ENCODE data around the gene FMN1.

FMN1 gene

GRCh38 chr15:32981536-32981935 is 213.0 kb downstream of the FMN1 start:
- no peak for TF ChIP-seq NFIC (IDR thresholded peaks at IDR 0.05)
- no peak for TF ChIP-seq RAD21 (IDR thresholded peaks at IDR 0.05; ENCODE audit: low read depth)
- no peak for TF ChIP-seq USF1 (IDR thresholded peaks at IDR 0.05)
- no peak for TF ChIP-seq EP300 (IDR thresholded peaks at IDR 0.05; ENCODE audit: borderline replicate concordance)
- TF ChIP-seq REST (IDR thresholded peaks at IDR 0.05; ENCODE audit: low read depth) = no peak
- no peak for TF ChIP-seq TCF12 (IDR thresholded peaks at IDR 0.05; ENCODE audit: low read depth)
- no peak for TF ChIP-seq FOXM1 (IDR thresholded peaks at IDR 0.05; ENCODE audit: borderline replicate concordance, low read depth)
- TF ChIP-seq MAX (IDR thresholded peaks at IDR 0.05) = no peak
- TF ChIP-seq ZBTB7A (IDR thresholded peaks at IDR 0.05; ENCODE audit: low read depth) = no peak

GRCh38 chr15:32979710-32980109 is 214.8 kb downstream of the FMN1 start:
- TF ChIP-seq REST (IDR thresholded peaks at IDR 0.05; ENCODE audit: low read depth) (no peak), TAF1 (IDR thresholded peaks at IDR 0.05; ENCODE audit: low read depth) (no peak), EGR1 (IDR thresholded peaks at IDR 0.05) (no peak), TCF12 (IDR thresholded peaks at IDR 0.05; ENCODE audit: low read depth) (0 out of 2 replicates have a peak, but pooled peaks have one; percentile 31), YY1 (IDR thresholded peaks at IDR 0.05; ENCODE audit: low read depth) (no peak), EP300 (IDR thresholded peaks at IDR 0.05; ENCODE audit: borderline replicate concordance) (peak; percentile 43; the same call in 1 of the 2 replicates), ZBTB7A (IDR thresholded peaks at IDR 0.05; ENCODE audit: low read depth) (no peak), USF1 (IDR thresholded peaks at IDR 0.05) (no peak), RAD21 (IDR thresholded peaks at IDR 0.05; ENCODE audit: low read depth) (no peak), CEBPB (IDR thresholded peaks at IDR 0.05) (no peak), FOXM1 (IDR thresholded peaks at IDR 0.05; ENCODE audit: borderline replicate concordance, low read depth) (no peak), TEAD4 (IDR thresholded peaks at IDR 0.05) (peak; percentile 51)

- no peak for TF ChIP-seq TEAD4 (IDR thresholded peaks at IDR 0.05)
- TF ChIP-seq USF1 (IDR thresholded peaks at IDR 0.05) = no peak
- no peak for TF ChIP-seq EP300 (IDR thresholded peaks at IDR 0.05; ENCODE audit: borderline replicate concordance)
- no peak for TF ChIP-seq REST (IDR thresholded peaks at IDR 0.05; ENCODE audit: low read depth)
- no peak for TF ChIP-seq EGR1 (IDR thresholded peaks at IDR 0.05)
- no peak for TF ChIP-seq CREB1 (IDR thresholded peaks at IDR 0.05; ENCODE audit: low read depth)
- no peak for TF ChIP-seq MAX (IDR thresholded peaks at IDR 0.05)
- no peak for TF ChIP-seq NFIC (IDR thresholded peaks at IDR 0.05)
- no peak for TF ChIP-seq TCF12 (IDR thresholded peaks at IDR 0.05; ENCODE audit: low read depth)
- no peak for TF ChIP-seq FOXM1 (IDR thresholded peaks at IDR 0.05; ENCODE audit: borderline replicate concordance, low read depth)
- no peak for TF ChIP-seq ZBTB7A (IDR thresholded peaks at IDR 0.05; ENCODE audit: low read depth)
- no peak for TF ChIP-seq TAF1 (IDR thresholded peaks at IDR 0.05; ENCODE audit: low read depth)
- no peak for TF ChIP-seq YY1 (IDR thresholded peaks at IDR 0.05; ENCODE audit: low read depth)
- no peak for TF ChIP-seq CEBPB (IDR thresholded peaks at IDR 0.05)
Measured at GRCh38 chr15:32977506-32977905, 217.0 kb downstream of the FMN1 start.

- TF ChIP-seq CREB1 (IDR thresholded peaks at IDR 0.05; ENCODE audit: low read depth) (no peak), TEAD4 (IDR thresholded peaks at IDR 0.05) (no peak), EP300 (IDR thresholded peaks at IDR 0.05; ENCODE audit: borderline replicate concordance) (no peak), CEBPB (IDR thresholded peaks at IDR 0.05) (0 out of 2 replicates have a peak, but pooled peaks have one; percentile 27), TCF12 (IDR thresholded peaks at IDR 0.05; ENCODE audit: low read depth) (no peak), TAF1 (IDR thresholded peaks at IDR 0.05; ENCODE audit: low read depth) (no peak), FOXM1 (IDR thresholded peaks at IDR 0.05; ENCODE audit: borderline replicate concordance, low read depth) (no peak)
Measured at GRCh38 chr15:32974691-32975090, 219.8 kb downstream of the FMN1 start.

Data from Ishikawa (cell line).